GM21717 (cell line): ENCODE data around the gene ABHD12B.
"Not testable (repeated sequence)": the region's sequence is repeated elsewhere in the genome, so short reads cannot be mapped to it uniquely, and the experiment has no call there.

ENCODE experiments used
- ATAC-seq: cut with Tn5 transposase; IDR thresholded peaks from one replicate; pipeline ENCODE4 v1.9.1; 2021; ENCODE audit warnings: mild to moderate bottlenecking, moderate library complexity; ENCODE audit not compliant: unreplicated experiment

The ABHD12B gene

DNA sequence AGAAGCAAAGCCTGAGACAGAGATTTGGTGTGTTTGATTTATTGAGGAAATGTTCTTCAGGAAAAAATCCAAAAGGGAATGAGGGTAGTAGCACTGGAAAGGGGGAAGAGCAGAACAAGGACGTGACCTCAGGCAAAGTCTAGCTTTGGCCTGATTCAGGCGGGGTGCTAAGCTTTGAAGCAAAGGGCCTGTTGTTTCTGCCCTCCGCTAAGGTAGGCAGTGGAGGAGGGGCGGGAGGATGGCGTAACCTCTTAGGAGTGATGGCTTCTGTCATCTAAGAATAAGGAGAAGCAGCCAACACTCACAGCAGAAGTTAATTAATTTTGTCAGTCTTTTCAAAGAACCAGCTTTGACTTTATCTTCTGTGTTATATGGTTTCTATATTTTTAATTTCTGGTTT, 20.4 kb downstream of the ABHD12B start:
- no peak for ATAC-seq

- not testable (repeated sequence) for ATAC-seq
Observed at GRCh38 chr14:50896421-50896820, 24.6 kb downstream of the ABHD12B start.

- not testable (repeated sequence) for ATAC-seq
Observed at GRCh38 chr14:50897005-50897404, 25.2 kb downstream of the ABHD12B start.

DNA sequence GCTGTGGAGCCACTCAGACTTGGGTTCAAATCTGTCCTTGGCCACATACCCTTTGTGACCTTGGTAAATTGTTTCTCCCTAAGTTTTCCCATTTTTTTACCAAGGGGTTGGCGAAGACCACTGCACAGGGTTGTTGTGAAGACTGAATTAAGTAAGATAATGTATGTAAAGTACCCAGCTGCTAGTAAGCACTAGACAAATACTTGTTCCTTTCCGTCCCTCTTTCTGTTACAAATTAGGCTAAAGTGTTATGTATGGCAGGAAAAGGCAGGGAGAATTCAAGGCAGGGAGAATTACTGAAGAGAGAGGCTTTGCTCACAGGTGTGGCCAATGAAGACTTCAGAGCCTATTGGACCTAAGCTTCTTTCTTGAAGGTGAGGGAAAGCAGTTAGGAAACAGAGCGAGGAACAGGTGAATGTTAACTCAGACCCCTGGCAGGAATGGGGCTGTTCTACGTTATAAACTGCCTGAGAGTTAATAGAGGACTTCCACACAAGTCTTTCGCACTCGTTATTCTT, 25.9 kb downstream of the ABHD12B start:
- ATAC-seq, result no peak

DNA sequence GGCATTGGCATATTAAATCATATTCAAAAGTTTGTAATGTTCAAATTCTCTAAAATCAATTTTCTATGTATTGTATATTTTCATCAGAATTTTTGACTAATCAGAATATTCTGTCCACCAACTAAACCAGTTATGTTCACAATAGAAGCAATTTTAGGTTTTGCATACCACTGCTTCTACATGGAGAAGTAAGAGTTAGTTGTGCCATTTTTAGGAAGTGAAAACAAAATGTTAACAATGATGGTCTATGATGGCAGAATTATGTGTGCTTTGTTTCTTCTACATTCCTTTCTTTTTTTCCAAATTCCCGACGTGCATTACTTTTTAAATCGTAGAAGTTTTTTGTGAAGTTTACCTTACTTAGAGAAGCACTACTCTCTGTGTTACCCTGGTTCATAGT, 29.5 kb downstream of the ABHD12B start:
- ATAC-seq, result no peak

DNA sequence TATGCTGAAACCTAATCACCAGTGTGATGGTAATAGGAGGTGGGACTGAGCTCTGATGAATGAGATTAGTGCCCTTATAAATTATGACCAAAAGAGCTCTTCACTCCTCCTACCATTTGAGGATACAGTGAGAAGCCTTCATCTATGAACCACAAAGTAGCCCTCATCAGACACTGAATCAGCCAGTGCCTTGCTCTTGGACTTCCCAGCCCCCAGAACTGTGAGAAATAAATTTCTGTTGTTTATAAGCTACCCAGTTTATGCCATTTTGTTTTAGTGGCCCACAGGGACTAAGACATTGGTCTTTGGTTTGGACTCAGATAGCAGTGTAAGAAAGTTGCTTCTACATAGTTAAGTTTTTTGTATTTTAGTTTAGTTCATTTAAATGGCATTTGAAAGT, 32.9 kb downstream of the ABHD12B start:
- no peak for ATAC-seq

GRCh38 chr14:50906326-50907065, 34.6 kb downstream of the ABHD12B start:
- ATAC-seq, result no peak

- ATAC-seq, result no peak
Observed at GRCh38 chr14:50910495-50911420, 38.9 kb downstream of the ABHD12B start.

DNA sequence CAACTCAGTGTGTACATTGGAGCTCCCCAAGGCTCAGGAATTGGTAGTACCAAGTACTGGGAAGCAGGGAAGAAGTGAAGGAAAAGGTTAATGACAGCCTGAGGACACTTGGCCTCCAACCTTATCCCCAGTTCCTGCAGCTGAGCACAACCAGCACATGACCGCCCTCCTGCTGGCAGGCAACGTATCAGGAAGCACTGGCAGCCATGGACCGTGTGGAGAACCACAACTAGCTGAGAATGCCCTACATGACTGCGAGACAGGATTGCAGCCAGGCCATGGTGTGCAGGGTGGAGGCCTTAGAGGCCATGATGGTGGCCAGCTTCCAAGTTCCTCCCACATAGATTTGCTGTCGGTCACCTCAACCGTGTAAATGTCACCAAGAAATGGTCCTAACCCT, 45.6 kb downstream of the ABHD12B start:
- ATAC-seq, result no peak

- not testable (repeated sequence) for ATAC-seq
Observed at GRCh38 chr14:50919524-50919923, 47.7 kb downstream of the ABHD12B start.

DNA sequence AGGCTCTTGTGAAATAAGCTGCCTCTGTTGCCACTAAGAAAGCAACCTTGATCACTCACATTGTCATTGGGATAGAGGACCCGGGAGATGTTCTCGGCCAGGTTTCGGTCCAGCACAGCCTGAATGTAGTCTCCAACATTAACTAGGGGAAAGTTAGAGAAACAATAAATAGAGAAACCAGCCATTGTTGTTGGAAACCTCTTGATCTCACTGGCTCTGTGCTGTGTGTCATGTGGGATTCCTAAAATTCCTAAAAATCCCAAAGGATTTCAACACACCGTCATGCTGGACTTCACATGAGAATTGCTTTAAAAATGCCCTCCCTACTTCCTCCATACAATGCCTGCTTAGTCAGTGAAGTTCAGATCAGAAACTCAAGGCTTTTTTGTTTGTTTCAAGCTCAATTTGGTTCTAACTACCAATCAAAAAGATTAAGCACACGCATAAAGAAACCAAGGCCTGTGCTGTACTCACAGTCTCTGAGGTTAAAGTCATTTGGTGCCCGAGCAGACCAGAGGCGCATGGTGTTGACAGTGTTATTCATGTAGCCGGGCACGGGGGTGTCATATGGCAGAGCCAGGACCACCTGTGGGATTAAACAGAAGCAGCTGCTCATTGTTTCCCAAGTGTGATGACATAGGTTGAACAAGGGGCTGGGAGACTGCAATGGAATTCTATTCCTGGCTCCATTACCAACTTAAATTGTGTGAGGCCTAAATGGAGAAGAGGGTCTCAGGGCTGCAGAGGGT, 48.8 kb downstream of the ABHD12B start:
- no peak for ATAC-seq

- no peak for ATAC-seq
Observed at GRCh38 chr14:50922803-50923202, 51.0 kb downstream of the ABHD12B start.

GRCh38 chr14:50924236-50924635, 52.4 kb downstream of the ABHD12B start:
- ATAC-seq, result no peak

DNA sequence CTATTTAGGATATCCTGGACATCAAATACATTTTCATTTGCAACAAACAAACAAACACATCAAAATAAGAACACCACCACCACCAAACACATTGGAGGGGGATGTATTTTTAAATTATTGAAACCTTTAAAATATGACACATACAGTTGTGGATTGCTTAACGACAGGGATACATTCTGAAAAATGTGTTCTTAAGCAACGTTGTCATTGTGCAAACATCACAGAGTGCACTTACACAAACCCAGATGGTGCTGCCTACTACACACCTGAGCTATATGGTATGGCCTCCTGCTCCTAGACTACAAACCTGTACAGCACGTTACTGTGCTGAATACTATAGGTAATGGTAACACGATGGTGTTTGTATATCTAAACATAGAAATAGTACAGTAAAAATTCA, 53.0 kb downstream of the ABHD12B start:
- ATAC-seq, result no peak

GRCh38 chr14:50926851-50927386, 55.1 kb downstream of the ABHD12B start:
- no peak for ATAC-seq

- no peak for ATAC-seq
Observed at GRCh38 chr14:50928002-50928635, 56.3 kb downstream of the ABHD12B start.

GRCh38 chr14:50929506-50929905, 57.7 kb downstream of the ABHD12B start:
- no peak for ATAC-seq

DNA sequence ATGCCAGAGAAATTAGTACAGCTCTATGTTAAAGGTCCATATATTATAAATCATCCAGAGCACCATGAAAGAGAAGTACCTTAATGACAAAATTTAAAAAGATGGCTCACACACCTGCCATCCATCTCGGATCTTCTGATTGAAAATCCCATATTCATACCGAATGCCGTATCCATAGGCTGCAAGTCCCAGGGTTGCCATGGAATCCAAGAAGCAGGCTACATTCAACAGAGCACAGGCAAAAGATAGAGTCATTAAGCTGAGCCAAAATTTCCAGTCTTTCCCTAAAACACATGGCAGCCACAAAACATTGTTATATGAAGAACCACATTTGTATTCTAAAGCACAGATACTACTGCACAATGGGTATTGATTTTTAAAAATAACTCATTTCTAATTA, 59.7 kb downstream of the ABHD12B start:
- no peak for ATAC-seq

DNA sequence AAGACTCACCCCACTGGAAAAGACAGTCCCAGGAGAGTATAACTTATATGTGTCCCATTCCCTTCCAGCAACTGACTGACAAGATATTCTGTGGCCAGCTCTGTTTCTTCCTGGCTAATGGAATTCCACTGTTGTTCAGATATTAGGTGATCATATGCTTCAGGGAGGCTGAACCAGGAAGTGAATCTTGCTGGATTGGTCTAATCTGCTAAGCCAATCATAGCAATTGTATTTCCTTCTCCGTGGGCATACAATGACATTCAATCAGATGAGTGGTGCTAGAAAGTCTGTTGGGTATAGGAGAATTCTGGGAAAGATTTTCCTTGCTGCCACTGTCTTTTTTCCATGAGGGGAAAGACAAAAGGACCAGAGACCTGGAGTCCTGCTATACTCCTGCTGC, 60.3 kb downstream of the ABHD12B start:
- ATAC-seq, result no peak
